GM19099 (cell line): ENCODE measurements around the gene SHB.

Source experiments
- POLR2A ChIP-seq: IDR thresholded peaks from 3 replicates; pipeline ENCODE4 v1.6.1; 2011; ENCODE audit warnings: low read depth; ENCODE audit not compliant: insufficient read length; ENCODE audit errors: extremely low read depth

SHB gene

DNA sequence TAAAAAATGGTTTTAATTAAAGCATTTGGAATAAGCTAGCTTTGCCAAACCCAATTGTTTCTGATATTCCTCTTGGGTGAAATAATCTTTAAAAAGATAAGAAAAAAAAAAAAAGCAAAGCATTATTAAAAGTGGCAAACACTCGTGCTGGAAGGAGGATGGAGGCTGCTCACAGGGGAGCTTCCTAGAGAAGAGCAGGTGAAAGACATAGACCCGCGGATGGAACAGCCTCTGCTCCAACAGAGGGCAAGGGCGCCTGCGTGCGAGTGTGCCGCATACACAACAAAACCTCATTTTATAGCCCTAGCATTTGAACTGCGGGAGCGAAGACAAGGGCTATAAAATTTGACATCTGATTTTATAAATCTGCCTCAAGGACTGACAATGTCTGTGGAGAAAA, 131.7 kb downstream of the SHB start:
- no peak for TF ChIP-seq POLR2A

DNA sequence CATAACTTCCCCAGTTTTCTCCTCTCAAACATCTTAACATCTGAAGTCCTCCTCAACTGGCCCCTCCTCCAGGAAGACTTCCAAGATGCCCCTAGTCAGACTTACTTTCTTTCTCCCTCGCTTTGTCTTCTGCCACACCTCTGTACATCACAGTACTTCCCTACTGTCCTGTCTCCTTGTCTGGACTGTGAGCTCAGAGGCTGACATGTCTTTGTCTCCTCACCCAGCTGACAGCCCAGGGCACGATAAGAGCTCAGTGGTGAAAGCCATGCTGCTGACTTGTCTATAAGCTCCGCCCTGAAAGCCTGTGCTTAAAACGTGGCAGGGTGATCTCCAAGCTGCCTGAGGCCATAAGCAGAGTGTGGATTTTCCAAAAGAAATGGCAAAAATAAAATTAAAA, 132.1 kb downstream of the SHB start:
- TF ChIP-seq POLR2A = no peak

DNA sequence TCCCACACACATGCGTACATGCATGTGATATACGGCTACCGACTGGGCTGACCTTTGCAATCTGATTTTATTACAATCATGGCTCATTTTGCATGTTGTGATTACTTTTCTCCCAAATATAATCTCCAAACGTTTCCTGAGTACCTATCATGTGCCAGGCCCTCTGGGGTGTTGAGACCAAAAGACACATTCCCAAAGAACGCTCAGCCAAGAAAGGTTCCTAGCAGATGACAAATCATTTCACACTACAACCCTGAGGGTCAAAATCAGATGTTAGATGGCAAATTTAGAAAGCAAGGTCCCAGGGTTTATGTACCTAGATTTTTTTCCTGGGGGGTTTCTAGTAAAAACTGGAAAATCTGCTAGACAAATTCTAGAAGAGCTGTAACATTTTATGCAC, 132.7 kb downstream of the SHB start:
- TF ChIP-seq POLR2A = no peak

DNA sequence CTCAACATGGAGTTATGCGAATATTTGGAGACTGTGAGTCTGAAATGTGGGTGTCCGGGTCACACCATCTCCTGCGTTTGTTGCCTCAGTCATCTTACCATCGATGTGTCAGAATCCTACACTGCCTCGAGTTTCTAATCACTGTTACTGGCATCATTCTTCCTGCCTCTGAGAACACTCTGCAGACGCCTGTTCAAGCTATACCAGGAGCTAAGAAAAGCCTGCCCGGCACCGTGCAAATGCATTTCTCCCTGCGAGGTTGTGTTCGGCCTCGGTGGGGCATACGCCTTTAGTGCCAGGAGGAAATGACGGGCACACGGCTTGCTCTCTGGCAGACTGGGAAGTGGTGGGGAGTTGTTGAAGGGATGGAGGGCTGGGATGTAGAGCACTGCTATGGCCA, 133.9 kb downstream of the SHB start:
- no peak for TF ChIP-seq POLR2A

DNA sequence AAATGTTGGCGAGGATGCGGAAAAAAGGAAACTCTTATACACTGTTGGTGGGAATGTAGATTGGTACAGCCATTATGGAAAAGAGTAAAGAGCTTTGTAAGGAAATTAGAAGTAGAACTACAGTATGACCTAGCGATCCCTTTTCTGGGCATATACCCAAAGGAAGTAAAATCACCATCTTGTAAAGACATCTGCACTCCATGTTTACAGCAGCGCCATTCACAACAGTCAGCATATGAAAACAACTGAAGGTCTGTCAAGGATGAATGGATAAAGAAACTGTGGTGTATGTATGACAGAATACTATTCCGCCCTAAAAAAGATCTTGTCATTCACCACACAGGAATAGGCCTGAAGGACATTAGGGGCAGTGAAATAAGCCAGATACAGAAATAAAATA, 137.4 kb downstream of the SHB start:
- TF ChIP-seq POLR2A = no peak

DNA sequence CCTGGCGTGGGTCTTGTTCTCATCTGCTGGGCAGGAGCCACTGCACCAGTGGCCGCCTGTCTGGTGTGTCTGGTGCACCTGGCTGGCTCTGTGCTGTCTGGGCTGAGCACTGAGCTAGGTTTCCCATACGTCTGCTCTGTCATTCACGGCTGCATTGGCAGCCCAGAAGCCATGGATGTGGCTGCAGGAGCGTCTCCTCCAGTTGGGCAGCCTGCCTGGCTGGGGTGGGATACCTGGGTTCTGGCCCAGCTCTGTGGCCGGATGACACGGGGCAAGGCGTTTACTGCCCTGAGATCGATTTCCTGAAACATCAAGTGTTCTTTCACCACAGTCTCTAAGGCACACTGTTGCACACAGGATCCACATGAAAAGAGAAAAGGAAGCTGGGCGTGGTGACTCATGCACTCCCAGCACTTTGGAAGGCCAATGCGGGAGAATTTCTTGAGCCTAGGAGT, 139.6 kb downstream of the SHB start:
- no peak for TF ChIP-seq POLR2A

DNA sequence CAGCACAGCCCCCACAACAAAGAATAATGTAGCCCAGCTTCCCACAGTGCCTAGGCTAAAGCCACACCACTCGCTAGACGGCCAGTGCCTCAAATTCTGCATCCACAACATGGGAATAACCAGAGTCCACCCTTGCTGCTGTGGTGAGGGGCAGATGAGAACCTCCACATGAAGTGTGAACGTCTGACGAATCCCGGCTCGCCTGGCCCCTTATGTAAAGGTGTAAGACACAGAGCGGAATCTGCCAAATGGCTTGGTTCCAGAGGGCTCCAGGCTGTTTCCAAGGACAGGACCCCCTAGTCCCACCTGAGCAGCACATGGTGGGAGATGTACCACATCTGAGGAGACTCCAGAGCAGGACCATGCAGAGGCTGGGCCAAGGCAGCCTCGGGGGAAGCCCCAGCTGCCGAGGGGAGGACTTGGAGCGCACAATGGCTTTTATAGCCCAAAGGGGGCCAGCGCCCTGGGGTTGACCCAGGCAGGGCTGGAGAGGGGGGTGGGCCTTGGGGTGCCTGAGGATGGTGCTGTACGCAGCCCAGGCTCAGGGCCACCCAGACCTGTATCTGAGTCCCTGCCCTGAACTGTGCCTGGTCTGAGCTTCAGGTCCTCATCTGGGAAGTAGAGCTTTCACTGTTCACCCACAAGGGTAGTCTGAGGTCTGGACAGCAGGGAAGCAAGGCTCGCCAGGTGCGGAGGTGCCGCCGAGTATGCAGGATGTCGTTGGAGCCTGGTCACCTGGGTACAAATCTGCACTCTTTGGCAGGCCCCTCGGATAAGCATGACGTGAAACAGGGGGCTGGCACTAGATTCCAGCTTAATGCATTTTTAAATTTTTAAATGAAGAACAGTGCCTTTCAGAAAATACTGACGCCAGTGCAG, 140.2 kb downstream of the SHB start:
- no peak for TF ChIP-seq POLR2A

DNA sequence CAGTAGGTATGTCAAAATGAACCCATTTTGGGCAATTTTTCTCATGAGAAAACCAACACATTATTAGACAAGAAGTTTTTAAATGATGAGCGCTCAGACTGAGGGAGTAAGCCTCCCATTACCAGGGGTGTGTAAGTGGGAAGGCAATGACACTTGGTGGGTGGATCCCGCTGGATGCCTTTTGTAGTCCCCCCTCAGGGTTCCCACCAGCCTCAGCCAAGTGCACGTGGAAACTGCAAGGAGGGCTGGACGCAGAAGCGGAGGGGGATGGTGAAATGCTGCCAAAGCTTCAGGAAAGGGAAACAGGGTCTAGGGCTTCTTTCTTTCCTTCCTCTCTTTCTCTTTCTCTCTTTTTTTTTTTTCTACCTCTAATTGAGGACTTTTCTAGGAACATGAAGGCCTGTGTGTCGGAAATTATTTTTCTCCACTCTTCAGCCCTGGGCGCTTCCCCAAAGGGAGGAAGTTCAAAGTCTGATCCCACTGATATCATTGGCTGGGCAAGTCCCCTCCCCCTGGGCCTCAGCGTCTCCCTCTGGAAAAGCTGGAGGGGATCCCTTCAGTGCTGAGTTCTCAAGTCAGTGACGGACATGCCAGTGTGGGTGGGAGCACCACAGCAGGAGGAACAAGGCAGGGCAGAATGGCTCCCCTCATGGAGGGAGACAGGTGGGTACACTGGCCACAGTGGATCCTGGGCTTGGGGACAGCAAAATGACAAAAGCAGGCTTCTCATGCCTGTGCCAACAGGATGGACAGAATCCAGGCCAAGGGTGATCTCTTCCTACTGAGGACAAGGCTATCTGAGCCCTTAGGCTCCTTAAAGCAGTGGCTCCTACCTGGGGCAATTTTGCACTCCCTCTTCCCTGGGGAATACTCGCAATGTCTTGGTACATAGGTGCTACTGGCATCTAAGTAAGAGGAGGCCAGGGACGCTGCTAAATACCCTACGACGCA, 141.2 kb downstream of the SHB start:
- no peak for TF ChIP-seq POLR2A

DNA sequence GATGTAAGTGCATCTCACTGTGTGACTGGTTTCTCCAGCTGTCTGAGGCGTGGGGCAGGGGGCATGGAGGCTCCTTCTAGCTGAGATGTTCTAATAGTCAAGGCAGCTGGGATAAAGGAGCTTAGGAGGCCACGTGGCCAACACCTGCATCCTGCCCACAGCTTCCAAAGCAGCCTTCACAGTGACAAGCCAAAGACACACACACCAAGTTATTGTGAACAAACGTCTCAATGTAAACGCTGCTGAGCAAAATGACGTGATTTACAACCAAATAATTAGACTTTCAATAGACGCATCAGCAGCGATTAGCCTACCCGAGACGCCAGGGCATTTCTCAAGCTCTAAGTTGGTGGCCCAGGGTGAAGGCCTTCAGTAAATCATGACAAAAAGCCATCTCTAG, 141.9 kb downstream of the SHB start:
- no peak for TF ChIP-seq POLR2A

DNA sequence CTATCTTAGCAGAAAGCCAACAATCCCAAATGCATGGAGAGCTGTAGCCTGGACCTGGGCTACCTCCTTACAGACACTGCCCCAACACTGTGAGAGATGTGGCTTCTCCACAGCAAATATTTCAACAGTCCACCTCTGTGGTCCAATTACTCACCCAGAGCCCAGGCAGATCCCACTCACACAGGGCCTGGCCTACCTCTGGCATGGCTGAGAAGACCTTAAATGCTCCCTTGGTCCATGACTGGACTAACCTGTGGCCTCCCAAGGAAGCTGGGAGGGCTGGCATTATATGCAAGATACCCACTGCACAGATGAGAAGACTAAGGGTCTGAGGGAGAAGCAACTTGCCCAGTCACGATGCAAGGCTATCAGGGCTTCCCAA, 142.3 kb downstream of the SHB start:
- TF ChIP-seq POLR2A = no peak

DNA sequence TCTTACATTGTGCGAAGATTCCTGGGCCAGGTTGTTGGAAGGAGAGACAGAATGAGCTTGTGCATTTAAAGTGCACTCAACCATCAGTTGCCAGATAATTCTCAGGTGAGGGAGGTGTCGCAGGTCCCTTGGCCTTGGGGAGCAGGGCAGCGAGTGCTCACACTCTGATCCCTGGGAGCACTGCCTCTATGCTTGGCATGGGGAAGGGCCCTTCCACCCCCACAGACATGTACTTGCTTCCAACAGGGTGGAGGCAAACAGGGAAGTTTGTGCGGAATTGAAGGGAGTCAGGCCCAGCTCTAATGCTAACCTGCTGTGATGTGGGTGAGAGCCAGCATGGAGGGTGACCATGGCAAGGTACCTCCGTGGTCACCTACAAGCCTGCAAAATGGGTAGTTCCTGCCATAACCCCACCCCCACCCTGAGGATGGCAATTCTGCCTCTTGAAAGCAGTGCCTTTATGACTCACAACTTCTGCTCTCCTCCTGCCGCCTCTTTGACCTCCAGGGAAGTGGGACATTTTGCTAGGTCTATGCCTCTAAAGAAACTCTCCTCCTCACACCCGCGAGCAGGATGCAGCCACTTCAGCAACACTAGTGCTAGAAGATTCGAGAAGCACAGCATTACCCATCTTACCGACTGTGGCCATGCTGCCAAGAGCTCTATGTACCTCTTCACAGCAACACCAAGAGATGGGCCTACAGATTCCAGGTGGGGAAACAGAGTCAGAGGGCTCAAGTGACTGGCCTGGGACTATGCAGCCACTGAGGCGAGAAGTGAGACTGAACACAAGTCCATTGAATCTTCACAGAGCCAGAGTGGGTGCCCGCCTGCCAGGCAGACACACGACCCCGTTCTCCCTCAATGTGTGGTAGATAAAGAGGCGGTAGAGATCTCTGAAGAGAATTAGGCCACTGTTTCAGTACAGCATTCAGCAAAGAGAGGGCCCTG, 143.0 kb downstream of the SHB start:
- TF ChIP-seq POLR2A = no peak

DNA sequence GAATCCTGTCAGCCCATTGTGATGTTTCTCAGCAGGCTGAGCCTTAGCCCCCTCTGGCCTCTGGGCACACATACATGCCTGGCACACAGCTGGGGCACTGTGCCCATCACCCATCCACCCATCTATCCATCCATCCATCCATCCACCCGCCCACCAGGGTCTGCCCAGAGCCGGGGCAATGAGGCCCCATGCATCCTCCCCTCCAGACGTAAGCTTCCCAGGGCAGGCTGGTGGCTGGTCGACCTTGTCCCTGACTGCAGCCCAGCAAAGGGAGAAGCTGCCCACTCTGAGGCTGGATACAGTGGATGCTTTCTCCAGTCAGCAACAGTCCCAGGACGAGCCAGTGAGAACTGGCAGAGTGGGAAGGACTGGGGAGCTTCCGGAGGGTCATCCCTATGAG, 144.0 kb downstream of the SHB start:
- no peak for TF ChIP-seq POLR2A

DNA sequence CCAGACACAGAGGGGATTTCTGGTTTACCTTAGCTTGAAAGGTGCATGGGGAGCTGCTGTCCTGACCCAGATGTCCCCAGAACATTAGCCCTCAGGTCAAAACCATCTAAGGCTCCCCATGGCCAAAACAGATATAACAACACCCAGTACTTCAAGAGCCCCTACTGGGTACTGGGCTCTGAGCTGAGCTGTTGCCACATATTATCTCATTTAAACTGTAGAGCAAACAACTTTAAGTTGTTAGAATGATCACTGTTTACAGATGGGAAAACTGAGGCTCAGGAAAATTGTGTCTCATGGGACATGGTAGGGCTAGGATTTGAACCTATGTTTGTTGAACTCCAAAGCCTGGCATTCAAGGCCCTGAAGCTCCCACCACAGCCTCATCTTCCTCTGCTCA, 144.5 kb downstream of the SHB start:
- no peak for TF ChIP-seq POLR2A

DNA sequence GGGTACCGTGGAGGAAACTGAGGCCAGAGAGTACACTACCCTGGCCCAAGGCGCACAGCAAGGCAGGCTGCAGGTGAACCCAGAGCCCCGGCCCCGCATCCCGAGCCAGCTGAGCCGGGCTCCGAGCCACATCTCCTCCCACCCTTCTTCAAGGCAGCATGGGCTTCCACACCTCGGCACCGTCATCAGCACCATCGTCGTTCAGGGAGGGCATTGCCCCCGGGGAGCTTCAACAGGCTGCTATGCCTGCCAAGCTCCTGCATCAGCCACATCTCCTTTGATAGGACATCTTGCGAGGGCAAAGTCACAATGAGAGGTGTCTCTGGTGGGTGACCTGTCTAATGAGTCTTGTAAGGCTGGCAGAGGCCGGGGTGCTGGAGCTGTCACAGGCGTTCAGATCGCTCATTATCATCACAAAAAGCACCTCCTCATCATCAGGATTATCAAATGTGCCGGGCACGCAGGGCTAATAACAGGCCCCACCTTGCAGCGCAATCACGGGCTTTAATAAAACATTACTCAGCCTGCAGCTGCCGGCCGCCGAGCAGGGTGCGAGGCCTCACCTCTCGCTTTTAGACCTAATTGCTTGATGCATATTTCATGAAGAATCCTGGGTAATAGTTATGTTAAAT, 145.1 kb downstream of the SHB start:
- TF ChIP-seq POLR2A = no peak
